Measurements from ENCODE around the gene ASB16. TPM values are rescaled to one million over a fixed set of nuclear protein-coding genes. Genes with fewer than 3 reads are reported as not detected.

The ASB16 gene
- total and polyA plus RNA-seq, 4 donors: 0.02 to 0.37 (median 0.08) TPM; not detected in 1

- Histone ChIP-seq H3K36me3 (ENCODE audit: control insufficient read depth in 4 of 4, insufficient read depth in 3 of 4, low read depth in 1 of 4, low read length in 3 of 4) (peaks cover 12 to 62% (median 48%) of the 10 kb centered on the region in 4 donors), H3K4me1 (ENCODE audit: control insufficient read depth in 4 of 4, insufficient read depth in 4 of 4, low read length in 3 of 4) (peaks cover 0 to 13% (median 7%) of the 10 kb centered on the region in 4 donors), H3K27ac (ENCODE audit: low read depth in 1 of 2, low read length in 2 of 2) (no peak overlapping the region), H3K9me3 (ENCODE audit: control insufficient read depth in 4 of 4, low read length in 3 of 4) (no peaks in the 10 kb centered on the region), H3K9ac (ENCODE audit: low read depth in 1 of 2, low read length in 2 of 2) (no peak overlapping the region), H3K27me3 (ENCODE audit: control insufficient read depth in 4 of 4, insufficient read depth in 4 of 4, low read length in 3 of 4) (no peaks in the 10 kb centered on the region), H3K4me3 (ENCODE audit: low read depth in 1 of 3, low read length in 3 of 3) (no peak overlapping the region)
- TF ChIP-seq EGR1 (IDR thresholded peaks at IDR 0.05; ENCODE audit: low read depth in 2 of 2): no peak
- no peak for TF ChIP-seq RXRA (IDR thresholded peaks at IDR 0.05)
- no peak for TF ChIP-seq NR2F2 (IDR thresholded peaks at IDR 0.05)
- no peak for TF ChIP-seq TAF1 (conservative IDR thresholded peaks at IDR 0.05)
- TF ChIP-seq REST (IDR thresholded peaks at IDR 0.05): no peak
- TF ChIP-seq GABPA (IDR thresholded peaks at IDR 0.05 in 1 of 2, conservative IDR thresholded peaks at IDR 0.05 in 1 of 2): no peak
- no peak for TF ChIP-seq HNF4G (IDR thresholded peaks at IDR 0.05)
- TF ChIP-seq CTCF (IDR thresholded peaks at IDR 0.05; ENCODE audit: low read depth, low read length, missing input control): no peak
- no peak for TF ChIP-seq FOXA1 (IDR thresholded peaks at IDR 0.05)
- no peak for TF ChIP-seq RAD21 (IDR thresholded peaks at IDR 0.05)
- no peak for TF ChIP-seq SP1 (IDR thresholded peaks at IDR 0.05)
- 93% methylated on average over 30 of the region's 30 CpGs for WGBS
- DNase-seq (ENCODE audit: low spot score): no peak
These were observed 41.1 kb downstream of the ASB16 start for GRCh38 chr17:44211281-44212265.

GRCh38 chr17:44212507-44213402 is 42.3 kb downstream of the ASB16 start:
- 83% methylated on average over 31 of the region's 31 CpGs for WGBS
- H3K27me3 ChIP-seq (ENCODE audit: control insufficient read depth in 4 of 4, insufficient read depth in 4 of 4, low read length in 3 of 4): no peaks in the 10 kb centered on the region
- H3K4me1 ChIP-seq (ENCODE audit: control insufficient read depth in 4 of 4, insufficient read depth in 4 of 4, low read length in 3 of 4): peaks cover 2 to 23% (median 13%) of the 10 kb centered on the region in 4 donors
- DNase-seq (ENCODE audit: low spot score): no peak
- no peak overlapping the region for H3K4me3 ChIP-seq (ENCODE audit: low read depth in 1 of 3, low read length in 3 of 3)
- H3K9ac ChIP-seq (ENCODE audit: low read depth in 1 of 2, low read length in 2 of 2): no peak overlapping the region
- H3K9me3 ChIP-seq (ENCODE audit: control insufficient read depth in 4 of 4, low read length in 3 of 4): no peaks in the 10 kb centered on the region
- peaks cover 11 to 54% (median 44%) of the 10 kb centered on the region in 4 donors for H3K36me3 ChIP-seq (ENCODE audit: control insufficient read depth in 4 of 4, insufficient read depth in 3 of 4, low read depth in 1 of 4, low read length in 3 of 4)
- H3K27ac ChIP-seq (ENCODE audit: low read depth in 1 of 2, low read length in 2 of 2): no peak overlapping the region
- TF ChIP-seq ATF3 (IDR thresholded peaks at IDR 0.05): no peak
- TF ChIP-seq REST (IDR thresholded peaks at IDR 0.05): no peak
- TF ChIP-seq TAF1 (conservative IDR thresholded peaks at IDR 0.05): no peak
- TF ChIP-seq SP1 (IDR thresholded peaks at IDR 0.05): no peak
- TF ChIP-seq GABPA (IDR thresholded peaks at IDR 0.05 in 1 of 2, conservative IDR thresholded peaks at IDR 0.05 in 1 of 2): no peak
- TF ChIP-seq JUND (IDR thresholded peaks at IDR 0.05): no peak
- no peak for TF ChIP-seq RAD21 (IDR thresholded peaks at IDR 0.05)
- TF ChIP-seq RXRA (IDR thresholded peaks at IDR 0.05): no peak
- TF ChIP-seq YY1 (IDR thresholded peaks at IDR 0.05): no peak
- no peak for TF ChIP-seq ZBTB33 (IDR thresholded peaks at IDR 0.05)
- no peak for TF ChIP-seq HNF4G (IDR thresholded peaks at IDR 0.05)
- TF ChIP-seq FOXA1 (IDR thresholded peaks at IDR 0.05): no peak
- no peak for TF ChIP-seq MAX (IDR thresholded peaks at IDR 0.05)

Measured in liver (tissue), 9 donors.